ENCODE results near the gene ENTPD7.

- no peak for TF ChIP-seq CTCF (IDR thresholded peaks at IDR 0.05)
- TF ChIP-seq ZSCAN18 (CRISPR knock-in tag; IDR thresholded peaks at IDR 0.05): no peak
- TF ChIP-seq AFF4 (CRISPR knock-in tag; IDR thresholded peaks at IDR 0.05; ENCODE audit: borderline replicate concordance): no peak
- TF ChIP-seq ATF2 (CRISPR knock-in tag; IDR thresholded peaks at IDR 0.05; ENCODE audit: borderline replicate concordance, low read depth): no peak
- TF ChIP-seq ARID4B (CRISPR knock-in tag; IDR thresholded peaks at IDR 0.05; ENCODE audit: borderline replicate concordance): no peak
- no peak for TF ChIP-seq SMAD4 (CRISPR knock-in tag; IDR thresholded peaks at IDR 0.05)
- TF ChIP-seq USF2 (CRISPR knock-in tag; IDR thresholded peaks at IDR 0.05): no peak
- no peak for TF ChIP-seq ZNF423 (CRISPR knock-in tag; IDR thresholded peaks at IDR 0.05)
- no peak for TF ChIP-seq ZNF281 (CRISPR knock-in tag; IDR thresholded peaks at IDR 0.05)
- TF ChIP-seq RELA (CRISPR knock-in tag; IDR thresholded peaks at IDR 0.05; ENCODE audit: borderline replicate concordance): no peak
- TF ChIP-seq ZBTB43 (CRISPR knock-in tag; IDR thresholded peaks at IDR 0.05): no peak
Measured at GRCh38 chr10:99619851-99620710, 39.2 kb upstream of the ENTPD7 start, which contains the start of gene SLC25A28.
